NT2/D1 (cell line): ENCODE data around the gene BEND6.

Experiments used
- DNase-seq: peaks from one replicate; pipeline ENCODE4 v3.0.0-alpha.2; 2011; ENCODE audit warnings: low read depth, low spot score
- H3K27me3 ChIP-seq: 2 replicates; pipeline ENCODE4 v1.6.0; 2011; ENCODE audit warnings: mild to moderate bottlenecking; ENCODE audit not compliant: insufficient read length, insufficient read depth
- H3K36me3 ChIP-seq: 2 replicates; pipeline ENCODE4 v1.6.1; 2011; ENCODE audit warnings: mild to moderate bottlenecking, low read length, mixed read lengths; ENCODE audit not compliant: insufficient read depth, insufficient read length
- H3K4me1 ChIP-seq: 2 replicates; pipeline ENCODE4 v1.5.1; 2011; ENCODE audit not compliant: insufficient read depth, insufficient read length
- H3K4me3 ChIP-seq: 2 replicates; pipeline ENCODE4 v1.5.1; 2011; ENCODE audit warnings: low read depth; ENCODE audit not compliant: insufficient read length
- H3K9ac ChIP-seq: 2 replicates; pipeline ENCODE4 v1.6.0; 2011; ENCODE audit warnings: low read depth; ENCODE audit not compliant: insufficient read length
- H3K9me3 ChIP-seq: 2 replicates; pipeline ENCODE4 v1.5.1; 2011; ENCODE audit warnings: mild to moderate bottlenecking, low read length; ENCODE audit not compliant: insufficient read depth
- SUZ12 ChIP-seq: IDR thresholded peaks from 2 replicates; pipeline ENCODE4 v1.6.1; 2011; ENCODE audit not compliant: insufficient read length, insufficient read depth; ENCODE audit errors: extremely low read depth
- YY1 ChIP-seq: IDR thresholded peaks from 2 replicates; pipeline ENCODE4 v1.6.1; 2011; ENCODE audit not compliant: insufficient read length, insufficient read depth
- ZNF274 ChIP-seq: IDR thresholded peaks from 2 replicates; pipeline ENCODE4 v1.6.1; 2011; ENCODE audit warnings: mild to moderate bottlenecking, low read depth, low read length

The BEND6 gene

DNA sequence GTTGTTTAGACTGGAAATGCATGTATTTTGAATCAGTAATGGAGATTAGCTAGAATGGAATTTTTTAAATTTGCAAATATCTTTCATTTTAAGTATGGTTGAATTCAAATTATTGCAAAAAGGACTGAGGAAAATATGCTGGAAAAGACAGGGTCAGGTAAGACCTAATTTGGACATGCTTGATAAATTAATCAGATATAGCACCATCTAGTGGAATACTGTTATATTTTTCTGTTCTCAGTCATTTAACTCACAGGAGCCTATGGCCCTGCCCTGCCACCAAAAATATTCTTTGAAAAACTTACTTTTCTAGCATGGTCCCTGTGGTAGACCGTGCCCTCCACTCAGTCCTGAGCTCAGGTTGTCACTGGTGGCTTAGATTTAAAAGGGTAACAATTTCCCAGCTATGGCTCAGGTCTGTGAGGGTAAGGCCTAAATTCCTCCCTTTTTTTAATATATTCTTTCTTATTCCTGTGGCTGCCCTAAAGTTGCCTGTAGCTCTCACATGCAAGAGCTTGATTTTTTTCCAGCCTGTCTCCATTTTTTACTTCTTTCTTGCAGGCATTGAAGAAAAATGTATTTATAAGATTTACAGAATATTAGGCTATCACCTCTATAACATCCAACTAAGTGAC lies 66.3 kb downstream of the BEND6 start:
- H3K9ac ChIP-seq: no peak overlapping the region
- no peak for DNase-seq
- no peak overlapping the region for H3K4me3 ChIP-seq
- no peaks in the 10 kb centered on the region for H3K36me3 ChIP-seq
- H3K4me1 ChIP-seq: no peaks in the 10 kb centered on the region
- no peaks in the 10 kb centered on the region for H3K27me3 ChIP-seq
- peaks cover 25% of the 10 kb centered on the region for H3K9me3 ChIP-seq
- no peak for TF ChIP-seq YY1

DNA sequence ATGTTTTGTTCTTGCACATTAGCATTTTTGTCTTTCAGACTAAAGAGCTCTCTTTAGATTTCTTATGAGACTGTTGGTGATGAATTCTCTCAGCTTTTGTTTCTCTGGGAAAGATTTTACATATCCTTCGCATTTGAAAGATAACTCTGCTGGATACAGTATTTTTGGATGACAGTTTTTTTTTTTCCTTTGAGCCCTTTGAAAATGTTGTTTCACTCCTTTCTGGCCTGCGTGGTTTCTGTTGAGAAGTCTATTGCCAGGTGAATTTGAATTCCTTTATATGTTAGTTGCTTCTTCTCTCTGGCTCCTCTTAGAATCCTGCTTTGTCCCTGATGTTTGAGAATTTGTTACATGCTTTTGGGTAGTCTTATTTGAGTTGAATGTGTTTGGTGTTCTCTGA lies 69.4 kb downstream of the BEND6 start:
- Histone ChIP-seq H3K36me3 (no peaks in the 10 kb centered on the region), H3K4me1 (no peaks in the 10 kb centered on the region), H3K4me3 (no peak overlapping the region), H3K27me3 (no peaks in the 10 kb centered on the region), H3K9ac (no peak overlapping the region), H3K9me3 (peaks cover 25% of the 10 kb centered on the region)
- peak; percentile 33 for DNase-seq
- TF ChIP-seq YY1 (no peak), SUZ12 (no peak), ZNF274 (no peak)

- no peak for DNase-seq
- Histone ChIP-seq H3K4me3 (no peak overlapping the region), H3K4me1 (no peaks in the 10 kb centered on the region), H3K27me3 (no peaks in the 10 kb centered on the region), H3K36me3 (no peaks in the 10 kb centered on the region), H3K9me3 (peaks cover 25% of the 10 kb centered on the region), H3K9ac (no peak overlapping the region)
- TF ChIP-seq SUZ12 (no peak), ZNF274 (no peak), YY1 (no peak)
These were observed 69.9 kb downstream of the BEND6 start for GRCh38 chr6:57024775-57025174.

GRCh38 chr6:57026001-57026400 lies 71.1 kb downstream of the BEND6 start:
- no peak overlapping the region for H3K9ac ChIP-seq
- no peaks in the 10 kb centered on the region for H3K27me3 ChIP-seq
- no peak overlapping the region for H3K4me3 ChIP-seq
- DNase-seq: no peak
- H3K36me3 ChIP-seq: no peaks in the 10 kb centered on the region
- TF ChIP-seq ZNF274 (no peak), SUZ12 (no peak), YY1 (no peak)
- no peaks in the 10 kb centered on the region for H3K4me1 ChIP-seq
- H3K9me3 ChIP-seq: peaks cover 25% of the 10 kb centered on the region

DNA sequence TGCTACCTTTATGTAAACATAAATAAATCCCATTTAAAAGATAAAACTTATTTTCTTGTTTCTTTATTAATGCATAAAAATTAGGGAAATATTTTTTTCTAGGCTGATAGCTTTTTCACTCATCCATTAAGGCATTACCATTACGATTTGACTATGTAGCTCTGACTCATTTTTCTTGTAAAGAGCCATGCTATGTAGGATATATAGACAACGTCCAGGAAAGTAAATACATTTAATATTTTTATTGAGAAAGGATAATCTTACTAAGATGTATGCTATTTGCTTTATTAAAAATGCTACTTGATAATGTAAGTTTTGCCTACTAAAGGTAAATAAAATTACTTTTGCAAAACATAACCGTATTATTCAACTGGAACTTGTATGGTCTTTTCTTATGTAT lies 72.4 kb downstream of the BEND6 start:
- Histone ChIP-seq H3K36me3 (no peaks in the 10 kb centered on the region), H3K4me3 (no peak overlapping the region), H3K9ac (no peak overlapping the region), H3K27me3 (no peaks in the 10 kb centered on the region), H3K4me1 (no peaks in the 10 kb centered on the region), H3K9me3 (peaks cover 25% of the 10 kb centered on the region)
- TF ChIP-seq YY1 (no peak), ZNF274 (no peak), SUZ12 (no peak)
- DNase-seq: no peak

- TF ChIP-seq ZNF274 (no peak), YY1 (no peak), SUZ12 (no peak)
- DNase-seq: no peak
- H3K36me3 ChIP-seq: no peaks in the 10 kb centered on the region
- H3K9ac ChIP-seq: no peak overlapping the region
- H3K4me1 ChIP-seq: no peaks in the 10 kb centered on the region
- no peak overlapping the region for H3K4me3 ChIP-seq
- H3K9me3 ChIP-seq: peaks cover 16% of the 10 kb centered on the region
- H3K27me3 ChIP-seq: no peaks in the 10 kb centered on the region
These were observed 74.3 kb downstream of the BEND6 start for GRCh38 chr6:57029213-57029612.

DNA sequence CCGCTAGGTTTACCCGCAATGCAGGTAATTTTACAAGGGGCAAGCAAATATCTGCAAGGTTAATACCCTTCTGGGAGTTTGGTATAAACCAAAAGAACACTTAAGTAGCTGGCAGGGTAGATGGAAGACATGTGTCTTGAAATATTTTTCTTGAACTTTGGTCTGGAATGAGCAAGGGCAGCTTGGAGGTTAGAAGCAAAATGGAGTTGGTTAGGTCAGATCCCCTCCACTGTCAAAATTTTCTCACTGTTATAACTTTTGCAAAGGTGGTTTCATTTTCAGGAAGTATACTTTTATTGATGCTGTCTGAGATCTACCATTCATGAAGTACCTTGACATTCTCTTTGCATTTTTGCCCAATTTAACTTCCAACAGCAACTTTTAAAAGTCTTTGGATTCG lies 78.3 kb downstream of the BEND6 start:
- Histone ChIP-seq H3K36me3 (no peaks in the 10 kb centered on the region), H3K4me3 (no peak overlapping the region), H3K4me1 (no peaks in the 10 kb centered on the region), H3K9ac (no peak overlapping the region), H3K27me3 (no peaks in the 10 kb centered on the region), H3K9me3 (no peaks in the 10 kb centered on the region)
- no peak for TF ChIP-seq ZNF274
- no peak for TF ChIP-seq SUZ12
- TF ChIP-seq YY1: no peak
- no peak for DNase-seq
